ENCODE results near the gene NAGS.
"Not testable (repeated sequence)": the region's sequence is repeated elsewhere in the genome, so short reads cannot be mapped to it uniquely, and the experiment has no call there.

The NAGS gene

DNA sequence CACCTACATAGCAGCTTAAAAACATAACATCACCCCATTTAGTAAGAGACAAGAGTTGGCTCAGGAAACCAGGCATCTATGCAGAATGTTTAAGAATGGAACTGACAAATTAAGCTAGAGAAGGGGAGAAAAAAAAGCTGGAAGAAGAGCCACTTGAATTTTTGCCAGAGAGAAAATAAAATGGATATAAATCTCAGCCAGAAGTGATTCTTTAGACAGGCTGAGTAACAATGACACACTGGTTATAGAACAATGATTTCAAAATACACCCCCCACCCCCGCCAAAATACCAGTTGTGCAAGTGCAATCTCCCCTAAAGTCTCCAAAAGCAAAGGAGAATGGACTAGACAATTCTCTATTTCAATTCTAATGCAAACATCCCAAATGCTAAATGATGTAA, 39.6 kb downstream of the NAGS start:
- DNase-seq = no peak

DNA sequence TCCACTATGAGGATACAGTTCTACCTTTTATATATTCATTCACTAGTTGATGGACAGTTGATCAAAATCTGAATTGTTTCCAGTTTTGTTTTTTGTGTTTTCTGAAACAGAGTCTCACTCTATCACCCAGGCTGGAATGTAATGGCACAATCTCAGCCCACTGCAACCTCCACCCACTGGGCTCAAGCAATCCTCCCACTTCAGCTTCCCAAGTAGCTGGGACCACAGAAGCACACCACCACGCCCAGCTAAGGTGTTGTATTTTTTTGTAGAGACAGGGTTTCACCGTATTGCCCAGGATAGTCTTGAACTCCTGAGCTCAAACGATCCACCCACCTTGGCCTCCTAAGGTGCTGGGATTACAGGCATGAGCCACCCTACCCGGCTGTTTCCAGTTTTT, 41.1 kb downstream of the NAGS start:
- no peak for DNase-seq

DNA sequence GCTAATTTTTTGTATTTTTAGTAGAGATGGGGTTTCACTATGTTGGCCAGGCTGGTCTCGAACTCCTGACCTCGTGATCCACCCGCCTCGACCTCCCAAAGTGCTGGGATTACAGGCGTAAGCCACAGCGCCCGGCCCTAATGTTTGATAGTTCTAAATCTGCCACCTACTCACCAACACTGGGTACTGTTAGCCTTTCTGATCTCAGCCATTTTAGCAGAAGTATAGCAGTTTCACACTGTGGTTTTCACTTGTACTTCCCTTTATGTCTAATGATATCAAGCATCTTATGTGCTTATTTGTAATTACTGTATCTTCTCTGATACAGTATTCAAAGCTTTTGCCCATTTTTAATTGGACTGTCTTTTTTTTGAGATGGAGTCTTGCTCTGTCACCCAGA, 42.5 kb downstream of the NAGS start:
- not testable (repeated sequence) for DNase-seq

DNA sequence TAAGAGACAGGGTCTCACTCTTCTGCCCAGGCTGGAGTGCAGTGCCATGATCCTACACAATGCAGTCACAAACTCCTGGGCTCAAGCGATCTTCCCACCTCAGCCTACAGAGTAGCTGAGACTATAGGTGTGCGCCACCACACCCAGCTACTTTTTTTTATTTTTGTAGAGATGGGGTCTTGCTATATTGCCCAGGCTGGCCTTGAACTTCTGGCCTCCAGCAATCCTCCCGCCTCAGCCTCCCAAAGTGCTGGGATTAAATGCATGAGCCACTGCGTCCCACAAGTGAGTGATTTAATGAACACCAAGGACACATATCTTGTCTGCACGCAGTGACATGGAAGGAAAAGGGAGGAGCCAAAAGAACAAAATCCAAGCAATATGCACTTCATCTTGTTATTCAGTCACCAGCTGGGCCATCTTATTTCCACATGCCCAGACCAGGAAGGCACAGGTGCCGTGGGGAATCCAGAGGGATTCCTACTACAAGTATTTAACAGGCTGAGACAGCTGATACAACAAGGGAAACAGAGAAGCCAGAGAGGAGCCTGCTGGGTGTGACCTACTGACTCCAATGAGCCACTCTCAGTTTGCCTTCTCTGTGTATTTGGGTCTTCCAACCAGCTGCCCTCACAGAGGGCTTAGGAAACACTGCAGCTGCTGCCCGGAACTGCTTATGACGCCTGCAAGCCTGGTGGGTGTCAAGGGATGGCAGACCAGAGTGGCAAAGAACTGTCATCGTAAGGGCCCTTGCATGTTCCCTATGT, 45.1 kb downstream of the NAGS start:
- DNase-seq = no peak

DNA sequence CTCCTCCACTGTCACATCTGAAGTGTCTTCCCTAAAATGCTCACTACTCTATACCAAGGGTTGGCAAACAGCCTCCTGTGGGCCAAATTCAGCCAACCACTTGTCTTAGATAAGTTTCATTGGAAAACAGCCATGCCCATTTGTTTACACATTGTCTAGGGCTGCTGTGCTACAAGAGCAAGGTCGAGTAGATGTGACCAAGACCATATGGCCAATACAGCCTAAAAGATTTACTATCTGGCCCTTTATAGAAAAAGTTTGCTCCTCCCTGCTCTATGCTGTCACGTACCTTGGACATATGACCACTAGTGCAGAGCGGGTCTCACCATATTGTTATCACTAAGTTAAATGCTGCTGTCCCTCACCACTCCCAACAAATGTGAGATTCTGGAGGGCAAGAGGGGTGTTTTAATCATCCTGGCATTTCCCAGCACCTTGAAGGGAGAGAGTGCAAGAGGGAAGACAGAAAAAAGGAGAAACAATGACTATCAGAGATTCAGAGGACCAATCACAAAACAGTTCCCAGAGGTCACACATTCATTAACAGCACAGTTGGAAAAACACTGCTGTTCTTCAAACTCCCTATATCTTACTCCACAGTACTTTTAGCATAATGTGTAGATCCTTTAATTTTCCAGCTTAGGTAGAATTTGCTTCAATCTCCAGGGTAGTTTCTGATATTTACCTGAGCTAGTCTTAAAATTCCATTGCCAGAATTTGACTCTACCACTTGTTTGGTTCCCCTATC, 48.9 kb downstream of the NAGS start:
- DNase-seq = no peak
